GDM1 (cell line): ENCODE data around the gene STEAP2.

Source experiments
- DNase-seq: peaks from one replicate; lab custom pipeline; 2025; lab: John Stamatoyannopoulos, UW

STEAP2 gene

DNA sequence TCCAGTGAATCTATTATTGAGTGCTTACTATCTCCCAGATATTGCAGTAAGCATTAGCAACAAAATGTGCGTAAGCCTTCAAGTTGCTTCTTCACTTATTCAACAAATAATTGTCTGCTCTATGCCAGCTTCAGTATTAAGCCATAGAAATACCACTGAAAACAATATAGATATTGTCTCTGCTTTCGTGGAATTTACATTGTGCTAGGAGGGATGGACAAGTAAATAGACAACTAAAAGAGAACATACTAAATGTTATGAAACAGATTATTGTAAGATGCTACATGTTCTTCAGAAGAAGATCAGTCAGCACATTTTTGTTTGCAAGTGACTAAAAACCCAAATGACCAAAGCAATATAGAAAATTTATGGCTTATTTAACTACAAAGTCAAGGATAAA is 60.7 kb downstream of the STEAP2 start:
- no peak for DNase-seq

DNA sequence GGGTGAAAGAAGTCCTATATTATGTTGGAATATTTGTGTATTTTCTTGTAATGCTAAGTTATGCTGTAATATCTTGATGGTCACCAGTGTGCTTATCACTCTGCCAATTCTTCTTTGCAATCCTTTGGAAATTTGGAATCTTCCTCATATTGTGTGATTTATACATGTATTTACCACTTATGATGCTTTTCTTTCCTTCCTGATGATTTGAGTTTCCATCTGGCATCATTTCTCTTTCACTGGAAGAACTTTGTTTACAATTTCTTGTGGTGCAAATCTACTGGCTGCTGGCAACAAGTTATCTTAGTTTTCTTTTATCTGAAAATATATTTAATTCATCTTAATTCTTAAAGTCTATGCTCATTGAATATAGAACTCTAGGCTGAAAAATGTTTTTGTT is 62.6 kb downstream of the STEAP2 start:
- no peak for DNase-seq

DNA sequence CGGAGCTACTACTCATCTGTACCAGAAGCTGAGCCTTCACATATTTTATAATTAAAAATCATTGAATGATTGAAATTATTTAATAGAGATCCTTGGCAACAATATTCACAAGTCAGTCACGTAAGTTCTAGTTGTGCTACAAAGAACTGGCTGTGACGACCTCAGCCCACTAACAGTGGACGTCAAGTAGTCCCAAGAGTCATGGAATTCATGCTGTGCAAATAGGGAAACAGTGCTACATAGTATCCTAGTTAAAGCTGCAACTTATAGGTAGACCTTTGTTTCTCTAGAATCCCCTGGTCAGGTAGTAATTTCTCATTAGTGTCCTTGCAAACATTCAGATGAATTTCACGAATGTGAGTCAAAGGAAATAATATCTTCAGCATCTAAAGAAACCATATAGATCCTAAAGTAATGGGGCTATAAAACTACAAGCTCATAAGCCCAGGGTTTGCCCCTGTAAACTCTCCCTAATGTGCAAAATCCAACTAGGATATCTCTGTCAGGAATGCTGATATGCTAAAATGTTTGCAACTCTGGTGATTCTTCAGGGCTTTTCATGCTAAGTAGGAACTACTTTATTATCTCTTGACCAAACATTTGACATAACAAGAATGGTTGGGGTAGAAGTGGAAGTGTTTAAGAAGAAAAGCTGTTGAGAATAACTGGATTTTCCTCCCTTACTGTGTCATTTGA is 64.6 kb downstream of the STEAP2 start:
- DNase-seq: no peak
